Measurements from ENCODE around the gene EIF6.

EIF6 gene

GRCh38 chr20:35311822-35312221 lies 27.2 kb upstream of the EIF6 start:
- DNase-seq, result no peak

GRCh38 chr20:35311409-35311808 lies 26.8 kb upstream of the EIF6 start:
- DNase-seq, result peak; percentile 30

GRCh38 chr20:35307666-35308653 lies 23.4 kb upstream of the EIF6 start:
- no peak for DNase-seq

- no peak for DNase-seq
These were observed 22.5 kb upstream of the EIF6 start for GRCh38 chr20:35306931-35307517.

GRCh38 chr20:35305682-35306556 lies 21.3 kb upstream of the EIF6 start:
- DNase-seq, result peak; percentile 31

GRCh38 chr20:35304956-35305355 lies 20.4 kb upstream of the EIF6 start:
- no peak for DNase-seq

GRCh38 chr20:35303735-35304491 lies 19.3 kb upstream of the EIF6 start:
- DNase-seq, result peak; percentile 82

- DNase-seq, result no peak
These were observed 18.8 kb upstream of the EIF6 start for GRCh38 chr20:35303382-35303734.

GRCh38 chr20:35302421-35303335 lies 18.1 kb upstream of the EIF6 start:
- no peak for DNase-seq

- DNase-seq, result no peak
These were observed 16.9 kb upstream of the EIF6 start for GRCh38 chr20:35301426-35301825.

GRCh38 chr20:35300469-35301262 lies 16.1 kb upstream of the EIF6 start:
- no peak for DNase-seq

- DNase-seq, result no peak
These were observed 15.2 kb upstream of the EIF6 start for GRCh38 chr20:35299780-35300179.

GRCh38 chr20:35298264-35298663 lies 13.7 kb upstream of the EIF6 start:
- DNase-seq, result no peak

GRCh38 chr20:35297740-35298139 lies 13.2 kb upstream of the EIF6 start:
- no peak for DNase-seq

- no peak for DNase-seq
These were observed 12.6 kb upstream of the EIF6 start for GRCh38 chr20:35297155-35297554.

GRCh38 chr20:35296101-35296554 lies 11.6 kb upstream of the EIF6 start:
- DNase-seq, result no peak

GRCh38 chr20:35295674-35296073 lies 11.1 kb upstream of the EIF6 start:
- no peak for DNase-seq

- no peak for DNase-seq
These were observed 10.5 kb upstream of the EIF6 start for GRCh38 chr20:35295058-35295457.

- no peak for DNase-seq
These were observed 9.7 kb upstream of the EIF6 start for GRCh38 chr20:35294293-35294685.

Measured in activated CD8-positive, alpha-beta memory T cell treated with anti-CD3 and anti-CD28 coated beads, Interleukin-2, amount 50 U/mL, for 4 hours (primary cell).